ENCODE measurements around the gene EPHB1.
"Not testable (repeated sequence)": the region's sequence is repeated elsewhere in the genome, so short reads cannot be mapped to it uniquely, and the experiment has no call there.

The EPHB1 gene

DNA sequence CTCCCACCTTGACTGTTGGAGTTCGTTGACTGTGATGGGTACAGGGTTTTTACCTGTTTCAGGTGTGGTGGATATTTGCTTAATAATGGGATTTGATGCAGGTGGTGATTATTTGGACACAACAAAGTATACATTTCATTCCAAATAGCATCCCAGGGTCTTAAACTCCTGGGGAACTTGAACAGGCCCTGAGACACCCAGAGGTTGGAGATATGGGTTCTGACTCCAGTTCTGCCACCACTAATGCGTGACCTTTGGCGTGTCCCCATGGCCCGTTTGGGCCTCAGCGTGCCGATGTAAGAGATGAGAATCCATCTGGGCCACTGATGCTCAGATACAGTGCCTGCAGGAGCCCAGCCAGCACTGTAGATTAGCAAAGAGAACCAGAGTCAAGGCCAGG is 264.5 kb downstream of the EPHB1 start:
- no peak for DNase-seq

DNA sequence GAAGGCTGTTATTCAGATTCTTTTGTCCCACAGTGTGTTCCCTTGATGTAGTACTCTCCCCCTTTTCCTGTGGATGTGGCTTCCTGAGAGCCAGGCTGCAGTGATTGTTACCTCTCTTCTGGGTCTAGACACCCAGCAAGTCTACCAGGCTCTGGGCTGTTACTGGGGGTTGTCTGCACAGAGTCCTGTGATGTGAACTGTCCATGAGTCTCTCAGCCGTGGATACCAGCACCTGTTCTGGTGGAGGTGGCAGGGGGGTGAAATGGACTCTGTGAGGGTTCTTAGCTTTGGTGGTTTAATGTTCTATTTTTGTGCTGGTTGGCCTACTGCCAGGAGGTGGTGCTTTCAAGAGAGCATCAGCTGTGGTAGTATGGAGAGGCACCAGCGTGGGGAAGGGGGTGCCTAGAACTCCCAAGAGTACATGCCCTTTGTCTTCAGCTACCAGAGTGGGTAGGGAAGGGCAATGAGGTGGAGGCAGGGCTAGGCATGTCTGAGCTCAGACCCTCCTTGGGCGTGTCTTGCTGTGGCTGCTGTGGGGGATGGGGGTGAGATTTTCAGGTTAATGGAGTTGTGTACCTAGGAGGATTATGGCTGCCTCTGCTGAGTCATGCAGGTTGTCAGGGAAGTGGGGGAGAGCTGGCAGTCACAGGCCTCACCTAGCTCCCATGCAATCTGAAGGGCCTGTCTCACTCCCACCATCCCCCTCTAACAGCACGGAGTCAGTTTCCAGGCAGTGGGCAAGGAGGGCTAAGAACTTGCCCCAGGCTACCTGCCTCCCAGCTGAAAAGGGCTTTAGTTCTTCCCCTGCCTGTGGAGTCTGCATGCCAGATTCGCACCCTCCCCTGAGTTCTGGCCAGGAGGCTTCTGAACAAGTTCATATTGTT is 272.0 kb downstream of the EPHB1 start:
- DNase-seq: not testable (repeated sequence)

DNA sequence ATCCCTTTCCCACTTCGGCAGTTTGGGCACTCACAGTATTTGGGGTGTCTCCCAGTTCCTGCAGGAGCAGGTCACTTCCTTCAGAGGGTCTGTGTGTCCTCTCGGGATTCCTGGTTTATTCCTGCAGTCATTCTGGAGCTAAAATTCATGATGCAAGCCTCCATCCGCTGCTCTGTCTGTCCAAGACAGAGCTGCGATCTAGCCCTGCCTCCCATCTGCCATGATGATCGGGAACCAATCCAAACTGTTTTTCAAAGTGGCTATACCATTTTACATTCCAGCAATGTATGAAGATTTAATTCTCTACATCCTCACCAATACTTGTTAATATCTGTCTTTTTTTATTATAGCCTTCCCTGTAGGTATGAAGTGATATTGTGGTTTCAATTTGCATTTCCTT is 273.0 kb downstream of the EPHB1 start:
- no peak for DNase-seq

DNA sequence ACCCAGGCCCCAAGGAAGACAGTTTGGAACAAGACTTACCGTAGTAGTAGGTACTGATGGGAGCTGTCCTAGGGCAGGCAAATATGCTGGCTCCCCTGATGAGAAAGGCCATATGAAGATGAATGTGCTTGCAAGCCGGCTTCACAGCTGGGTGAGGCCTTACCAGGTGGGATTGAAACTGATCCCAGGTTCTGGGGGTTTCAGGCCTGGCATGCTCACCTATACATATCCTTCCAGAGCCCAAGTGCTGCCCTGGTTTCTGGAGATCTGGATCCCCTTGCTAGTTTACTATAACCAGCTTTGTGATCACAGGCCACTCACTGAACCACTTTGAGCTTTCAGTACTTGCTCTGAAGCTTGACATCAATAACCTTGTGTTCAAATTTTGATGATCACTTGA is 274.3 kb downstream of the EPHB1 start:
- no peak for DNase-seq

DNA sequence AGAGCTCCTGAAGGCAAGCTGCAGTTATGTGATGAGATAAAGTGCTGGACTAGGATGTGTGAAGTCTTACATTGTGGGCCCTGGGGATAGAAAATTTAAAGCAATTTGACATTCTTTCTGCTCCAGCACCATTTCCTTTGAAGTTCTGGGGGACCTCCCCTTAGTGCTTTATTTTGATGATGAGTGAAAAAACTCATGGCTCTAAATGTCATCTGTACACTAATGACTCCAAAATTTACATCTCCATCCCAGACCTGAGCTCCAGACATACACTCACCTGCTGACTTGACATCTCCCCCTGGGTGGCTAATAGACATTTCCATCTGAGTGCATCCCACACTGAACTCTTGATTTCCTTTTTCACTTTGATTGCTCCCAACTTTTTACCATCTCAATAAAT is 276.4 kb downstream of the EPHB1 start:
- no peak for DNase-seq

DNA sequence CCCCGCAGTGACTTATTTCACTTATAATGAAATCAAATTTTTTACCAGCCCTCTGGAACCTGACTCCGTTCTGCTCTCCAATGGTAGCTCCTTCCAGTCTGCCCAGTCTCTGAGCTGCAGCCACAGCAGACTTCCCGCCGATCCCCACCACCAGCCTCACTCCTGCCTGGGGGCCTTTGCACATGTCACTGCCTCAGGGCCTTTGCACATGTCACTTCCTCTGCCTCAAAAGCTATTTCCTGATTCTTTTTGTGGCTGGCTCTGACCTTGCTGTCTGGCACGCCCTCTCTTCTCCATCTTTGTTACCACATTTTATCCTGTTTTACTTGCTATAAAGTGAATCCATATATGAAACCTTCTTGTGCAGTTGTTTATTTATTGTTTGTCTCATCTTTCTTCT is 277.4 kb downstream of the EPHB1 start:
- DNase-seq: no peak

DNA sequence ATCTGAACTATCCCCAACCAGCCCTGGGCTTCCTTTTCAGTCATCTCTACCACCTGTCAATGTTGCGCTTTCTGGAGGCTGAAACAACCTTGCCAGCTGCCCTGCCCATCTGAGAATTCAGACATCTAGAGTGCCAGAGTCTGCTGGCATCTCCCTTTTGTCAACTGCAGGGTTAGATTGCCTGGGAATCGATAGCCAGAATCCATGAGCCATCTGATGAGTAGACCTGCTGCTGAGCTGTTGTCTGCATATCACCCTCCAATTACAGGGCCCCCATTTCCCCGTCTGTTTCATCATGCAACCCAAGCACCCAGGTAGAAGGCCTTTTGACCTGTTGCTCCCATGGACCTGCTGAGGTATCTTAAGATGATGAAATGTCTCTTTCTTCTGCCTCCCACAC is 280.1 kb downstream of the EPHB1 start:
- no peak for DNase-seq

DNA sequence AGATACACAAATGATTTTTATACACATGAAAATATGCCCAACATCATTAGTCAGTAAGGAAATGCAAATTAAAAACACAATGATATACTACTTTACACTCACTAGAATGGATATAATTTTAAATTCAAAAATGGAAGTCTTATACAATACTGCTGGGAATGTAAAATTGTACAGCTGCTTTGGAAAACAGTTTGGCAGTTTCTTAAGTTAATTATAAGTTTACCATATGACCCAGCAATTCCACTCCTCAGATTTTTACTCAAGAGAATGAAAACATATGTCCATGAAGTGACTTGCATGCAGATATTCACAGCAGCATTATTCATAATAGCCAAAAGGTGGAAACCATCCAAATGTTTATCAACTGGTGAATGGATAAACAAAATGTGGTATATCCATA is 281.3 kb downstream of the EPHB1 start:
- DNase-seq: no peak

DNA sequence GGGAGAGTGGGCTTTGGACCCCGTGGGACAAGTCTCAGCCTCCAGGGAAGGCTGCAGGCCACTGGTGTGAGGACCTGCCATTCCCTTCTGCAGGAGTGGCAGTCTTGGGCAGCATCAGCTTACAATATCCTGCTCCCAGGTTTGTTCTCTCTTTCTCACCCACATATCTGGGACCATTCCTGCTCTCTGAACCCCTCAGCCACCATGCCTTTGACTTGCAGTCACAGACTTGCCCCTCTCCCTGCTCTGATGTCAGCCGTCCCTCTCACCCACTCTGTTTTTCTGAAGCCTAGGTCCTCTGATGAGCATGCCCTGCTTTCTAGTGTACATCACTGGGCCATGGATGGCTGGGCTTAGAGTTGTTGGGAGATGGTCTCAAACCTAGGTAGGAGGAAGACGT is 282.1 kb downstream of the EPHB1 start:
- DNase-seq: no peak

DNA sequence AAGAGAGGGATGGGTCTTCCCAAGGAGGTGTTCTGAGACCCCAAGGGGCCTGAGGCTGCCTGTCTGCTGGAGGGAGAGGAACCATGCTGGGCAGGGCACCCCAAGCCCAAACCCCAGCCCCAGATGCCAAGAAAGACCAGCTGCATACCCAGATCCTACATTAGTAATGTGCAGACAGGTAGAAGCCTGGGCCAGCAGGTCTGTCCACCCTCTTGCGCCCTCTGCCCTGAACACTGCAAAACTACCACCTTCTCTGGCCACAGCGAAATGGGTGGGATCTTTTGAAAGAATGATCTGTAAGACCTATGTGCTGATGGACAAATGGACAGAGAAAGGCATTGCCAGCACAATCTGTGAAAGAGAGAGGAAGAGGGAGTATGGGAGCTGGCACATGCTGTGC is 283.2 kb downstream of the EPHB1 start:
- no peak for DNase-seq

DNA sequence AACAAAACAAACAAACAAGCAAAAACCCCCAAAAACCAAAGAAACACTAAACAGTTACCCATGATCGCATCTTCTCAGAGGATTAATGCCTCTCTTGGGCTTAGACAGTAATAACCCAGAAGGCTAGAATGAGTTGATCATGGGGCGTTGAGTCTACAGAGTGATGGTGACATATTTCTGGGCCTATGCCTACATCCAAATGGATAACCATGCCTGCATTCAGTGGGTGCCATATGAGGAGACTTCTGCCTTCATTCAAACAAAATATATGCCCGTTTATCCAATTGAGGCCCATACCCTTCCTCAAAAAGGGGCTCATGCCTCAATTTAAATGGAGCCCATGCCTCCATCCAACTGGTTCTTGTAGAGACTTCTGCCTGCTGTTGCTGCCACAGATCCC is 284.0 kb downstream of the EPHB1 start:
- DNase-seq: no peak

DNA sequence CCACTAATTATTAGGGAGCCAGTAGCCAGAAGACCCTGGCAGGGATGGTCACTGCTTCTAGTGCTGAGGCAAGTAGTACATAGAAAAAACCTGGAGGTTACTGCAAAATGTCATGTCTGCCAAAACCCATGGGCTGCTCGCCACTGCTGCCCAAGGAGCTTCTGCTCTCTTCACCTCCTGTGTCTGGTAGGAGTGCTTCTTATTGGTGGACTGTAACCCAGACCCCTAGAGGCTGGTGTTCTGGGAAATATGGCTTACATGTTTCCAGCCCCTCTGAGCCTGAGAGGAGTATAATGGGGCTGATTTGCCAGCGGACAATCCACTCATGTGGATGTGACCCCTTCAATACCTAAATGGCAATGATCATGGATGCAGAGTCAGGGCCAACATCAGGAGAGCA is 286.4 kb downstream of the EPHB1 start:
- no peak for DNase-seq

DNA sequence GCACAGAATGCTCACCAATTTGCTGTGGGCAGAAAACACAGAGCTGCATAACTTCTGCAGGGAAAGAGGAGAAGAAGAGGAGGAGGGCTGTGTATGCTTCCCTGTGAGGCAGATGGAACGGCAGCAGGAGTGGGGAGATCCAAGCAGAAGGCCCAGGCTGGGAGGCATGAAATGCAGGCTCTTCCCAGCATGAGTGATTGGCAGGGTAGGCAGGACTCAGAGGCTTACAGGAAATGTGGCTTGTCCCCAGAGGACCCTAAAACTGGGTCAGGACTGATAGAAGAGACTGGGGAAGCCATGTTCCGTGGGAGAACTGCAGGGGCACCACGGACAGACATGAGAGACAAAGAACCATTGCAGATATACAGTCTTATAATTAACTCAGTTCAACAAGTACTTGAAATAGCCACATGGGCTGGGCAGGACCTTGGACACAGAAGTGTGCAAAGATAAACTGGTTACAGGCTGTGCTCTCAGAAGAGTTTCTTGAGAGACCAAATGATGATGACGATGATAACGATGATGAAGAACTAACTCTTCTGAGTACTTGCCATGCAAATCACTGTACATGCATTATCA is 286.9 kb downstream of the EPHB1 start:
- no peak for DNase-seq

DNA sequence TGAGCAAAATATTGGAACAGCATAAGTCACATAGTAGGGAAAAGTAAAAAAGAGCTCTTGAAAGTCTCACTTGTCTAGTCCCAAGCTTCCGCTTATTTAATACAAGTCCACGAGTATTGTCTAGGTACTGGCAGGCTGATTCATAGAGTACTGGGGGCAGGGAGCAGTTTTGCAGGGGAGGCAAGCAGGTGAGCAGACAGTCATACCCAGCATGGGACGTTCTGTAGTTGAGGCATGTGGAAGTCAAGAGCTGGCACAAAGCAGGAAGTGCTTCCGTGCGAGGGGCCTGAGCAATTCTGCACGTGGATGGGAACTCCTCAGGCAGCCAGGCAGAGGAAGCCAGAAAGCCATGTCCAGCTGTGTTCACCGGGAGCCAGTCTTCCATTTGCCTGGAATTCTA is 287.6 kb downstream of the EPHB1 start:
- no peak for DNase-seq

DNA sequence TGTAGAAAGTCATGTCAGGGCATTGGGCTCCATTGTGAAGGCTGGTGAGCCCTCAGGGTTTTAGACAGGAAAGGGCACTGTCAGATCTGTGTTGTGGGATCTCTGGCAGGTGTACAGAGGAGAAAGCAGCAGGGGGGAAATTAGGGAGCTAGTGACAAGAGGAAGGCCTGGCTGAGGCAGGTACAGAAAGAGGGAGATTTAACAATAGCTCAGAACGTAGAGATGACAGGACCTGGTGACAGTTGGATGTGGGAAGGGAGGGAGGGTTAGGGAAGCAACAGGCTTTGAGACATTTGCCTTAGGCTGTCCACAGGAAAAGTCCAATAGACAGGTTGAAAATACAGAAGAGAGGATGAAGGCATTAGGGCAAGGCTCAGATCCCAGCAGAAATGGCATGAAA is 288.1 kb downstream of the EPHB1 start:
- no peak for DNase-seq

DNA sequence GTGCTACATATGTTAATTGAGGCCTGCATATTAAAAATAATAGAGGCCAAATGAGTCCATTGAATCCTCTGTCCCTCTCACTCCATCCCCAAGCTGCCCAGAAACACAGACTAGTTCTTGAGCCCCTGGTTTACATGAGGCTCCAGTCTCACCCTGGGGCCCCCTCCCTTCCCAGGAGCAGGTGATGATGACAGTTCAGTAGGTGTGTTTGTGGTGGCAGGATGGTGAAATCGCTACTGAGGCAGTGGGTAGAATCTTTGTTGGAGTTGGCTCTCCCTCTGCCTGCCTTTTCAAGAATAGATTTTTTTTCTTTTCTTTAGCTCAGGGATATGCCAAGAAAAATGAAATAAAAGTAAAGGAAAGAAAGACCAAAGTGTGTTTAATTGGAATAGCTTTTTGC is 288.7 kb downstream of the EPHB1 start:
- no peak for DNase-seq

DNA sequence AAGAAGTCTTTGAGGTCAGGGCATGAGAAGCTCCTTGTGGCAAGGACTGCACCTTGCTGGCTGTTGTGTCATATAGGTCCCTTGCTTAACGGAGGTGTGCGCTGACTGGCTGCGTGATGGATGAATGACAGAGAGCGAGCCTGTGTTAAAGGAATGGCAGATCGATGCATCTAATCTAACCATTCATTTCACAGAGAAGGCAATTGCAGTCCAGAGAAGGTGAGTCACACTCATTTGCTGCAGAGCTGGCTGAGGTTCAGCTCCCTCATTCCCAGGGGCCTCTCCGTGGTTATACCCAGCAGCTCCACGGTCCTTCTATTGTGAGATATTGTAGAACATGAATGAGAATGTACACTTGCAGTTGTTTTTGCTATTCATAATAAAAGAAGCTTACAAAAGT is 289.3 kb downstream of the EPHB1 start:
- no peak for DNase-seq

DNA sequence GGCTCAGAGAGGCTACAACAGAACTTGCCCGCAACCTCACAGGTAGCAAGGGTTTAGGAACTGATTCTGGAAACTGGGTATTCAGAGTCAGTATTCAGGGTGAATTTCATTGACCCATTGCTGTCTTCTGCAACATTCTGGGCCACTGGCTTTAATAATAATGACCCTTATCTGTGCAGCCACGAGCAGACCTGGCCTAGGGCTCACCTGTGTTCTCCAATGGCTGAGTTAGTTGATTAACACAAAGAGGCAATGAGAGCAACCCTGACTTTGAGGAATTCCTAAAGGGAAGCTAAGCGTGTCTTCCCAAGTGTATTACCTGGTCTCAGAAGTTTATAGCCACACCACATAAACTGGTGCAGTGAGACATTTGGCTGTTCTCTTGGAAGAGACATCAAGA is 289.9 kb downstream of the EPHB1 start:
- DNase-seq: no peak

DNA sequence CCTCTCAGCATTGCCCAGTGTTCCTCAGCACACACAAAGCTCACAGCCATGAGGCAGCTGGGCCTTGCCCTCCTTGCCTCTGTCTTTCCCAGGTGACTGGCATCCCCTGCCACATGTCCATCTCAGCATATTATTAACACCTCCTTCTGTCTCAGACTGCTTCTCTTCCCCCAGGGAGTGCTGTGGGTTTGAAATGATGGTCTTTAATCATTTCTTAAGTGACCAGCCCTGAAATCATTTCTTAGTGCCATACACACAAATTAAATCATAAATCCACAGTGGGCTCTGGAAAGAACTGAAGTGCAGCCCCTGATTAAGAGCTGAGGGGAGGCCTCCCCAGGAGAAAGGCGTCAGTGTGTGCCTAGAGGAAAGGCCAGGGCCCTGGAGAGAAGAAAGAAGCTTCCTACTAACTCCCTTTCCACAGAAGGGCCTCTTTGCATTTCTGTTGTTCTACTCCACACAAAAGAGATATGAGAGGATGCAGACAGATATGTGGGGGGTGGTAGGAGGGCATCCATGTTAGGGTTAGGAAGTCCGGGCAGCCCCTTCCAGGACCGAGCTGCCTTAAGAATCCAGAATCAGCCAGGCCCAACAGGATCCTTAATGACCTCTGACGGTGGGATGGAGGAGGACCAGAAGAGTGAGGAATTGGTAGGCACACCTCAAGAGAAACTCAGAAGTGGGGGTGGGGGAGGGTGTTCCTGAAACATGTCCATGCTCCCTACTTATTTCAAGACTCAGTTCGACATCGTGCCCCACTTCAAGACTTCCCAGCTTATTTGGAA is 290.8 kb downstream of the EPHB1 start:
- DNase-seq: no peak

DNA sequence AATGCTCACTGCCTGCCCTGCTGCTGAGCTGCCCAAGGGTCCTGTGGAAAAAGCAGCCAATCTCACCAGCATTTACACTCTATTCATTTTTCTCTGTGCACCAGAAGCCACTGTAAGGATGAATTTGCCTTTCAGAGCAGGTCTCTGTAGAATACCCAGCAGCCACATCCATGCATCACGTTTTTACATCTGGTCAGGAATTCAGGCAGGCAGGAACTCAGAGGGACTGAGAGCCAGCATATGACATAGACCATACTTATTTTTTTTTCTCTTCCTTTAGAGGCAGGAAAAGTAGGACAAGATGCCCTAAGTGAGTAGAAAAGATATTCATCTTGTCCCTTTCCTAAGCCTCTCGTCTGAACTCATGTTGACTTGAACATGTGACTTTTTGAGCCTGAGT is 292.7 kb downstream of the EPHB1 start:
- DNase-seq: no peak

DNA sequence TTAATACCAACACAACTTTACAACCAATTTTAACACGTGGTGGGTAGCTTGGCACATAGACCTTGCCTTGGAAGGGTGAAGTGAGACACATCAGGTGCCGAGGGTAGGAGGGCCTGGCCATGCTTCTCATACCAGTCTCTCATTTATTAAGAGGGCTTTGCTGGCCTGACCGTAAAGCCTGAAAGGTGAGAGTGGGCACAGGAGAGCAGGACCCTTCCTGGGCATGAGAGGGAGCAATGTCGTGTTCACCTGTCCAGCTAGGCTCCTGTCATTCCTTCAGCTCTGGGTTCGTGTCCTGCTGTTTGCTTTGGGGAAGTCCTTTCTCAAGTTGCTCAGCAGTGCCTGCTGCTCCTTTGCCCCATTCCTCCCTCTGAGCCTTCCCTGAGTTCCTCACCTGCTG is 294.4 kb downstream of the EPHB1 start:
- no peak for DNase-seq

DNA sequence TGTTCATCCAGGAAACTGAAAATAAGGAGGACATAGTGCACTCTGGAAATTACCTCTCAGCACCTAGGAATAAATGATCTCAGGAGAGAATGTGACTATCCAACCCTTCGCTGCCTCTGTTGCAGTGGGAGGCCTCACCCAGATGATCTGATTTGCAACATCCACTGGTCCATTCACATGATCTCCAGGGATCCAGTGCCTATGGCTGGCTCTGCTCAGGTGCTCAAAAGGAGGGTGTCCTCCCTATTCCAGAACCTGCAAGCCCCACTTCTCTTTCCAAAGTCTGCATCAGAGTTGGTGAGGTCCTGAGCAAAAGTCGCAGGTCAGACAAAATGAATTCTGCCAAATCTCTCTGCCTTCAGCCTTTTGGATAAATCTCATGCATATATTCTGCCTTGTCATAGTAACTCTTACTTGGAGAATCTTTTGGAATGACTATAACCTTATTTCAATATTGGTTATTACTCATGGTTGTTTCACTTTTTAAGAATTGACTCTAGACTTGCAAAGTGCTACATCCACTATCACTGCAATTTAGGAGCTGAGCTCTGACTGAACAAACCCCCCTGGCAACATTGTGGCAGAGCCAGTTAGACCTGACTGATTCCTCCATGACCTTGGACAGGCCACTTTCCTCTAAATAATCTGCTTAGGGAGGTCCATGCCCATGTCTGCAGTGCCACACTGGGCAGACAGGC is 295.1 kb downstream of the EPHB1 start:
- no peak for DNase-seq

DNA sequence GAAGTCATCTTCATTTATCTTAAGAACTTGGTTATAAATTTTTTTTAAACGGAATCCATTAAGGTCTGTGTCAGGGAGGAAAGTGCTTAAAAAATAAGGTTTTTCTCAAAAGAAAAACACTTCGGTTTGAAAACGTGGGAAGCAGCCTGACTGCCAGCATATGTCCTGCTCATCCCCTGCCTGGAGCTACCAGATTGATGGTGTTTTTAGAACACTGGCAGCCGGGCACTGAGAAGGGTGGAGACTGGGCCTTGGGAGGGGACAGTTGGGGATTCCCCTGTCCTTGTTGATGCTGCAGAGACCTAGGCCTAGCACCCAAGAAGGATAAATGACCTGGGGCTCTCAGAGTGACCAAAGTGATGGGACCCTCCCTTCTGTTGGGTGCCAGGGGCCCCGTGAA is 296.9 kb downstream of the EPHB1 start:
- DNase-seq: no peak

DNA sequence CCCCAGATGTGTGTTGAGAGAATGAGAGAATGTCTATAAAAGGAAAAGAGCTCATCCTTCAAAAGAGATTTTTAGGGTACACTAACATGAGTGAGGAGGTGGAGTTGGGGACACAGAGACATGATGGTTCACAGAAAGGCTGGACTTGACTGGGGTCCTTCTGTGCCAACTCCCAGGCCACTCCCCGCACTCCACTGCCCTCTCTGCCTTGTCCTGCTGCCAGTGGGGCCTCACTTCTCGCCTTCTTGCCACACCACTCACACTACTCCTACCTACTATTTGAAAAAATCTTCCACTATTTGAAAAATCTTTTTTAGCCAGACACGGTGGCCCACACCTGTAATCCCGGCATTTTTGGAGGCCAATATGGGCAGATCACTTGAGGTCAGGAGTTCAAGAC is 298.1 kb downstream of the EPHB1 start:
- DNase-seq: no peak
